HepG2 (cell line): ENCODE data around the gene SYPL1. TPM values are rescaled to one million over a fixed set of nuclear protein-coding genes. Genes with fewer than 3 reads are reported as not detected.

ENCODE experiments used
- ATAC-seq: fragments of 200-7000 bp; cut with Tn5 transposase; 3 replicates; pipeline ENCODE4 v1.9.1; 2020; ENCODE audit warnings: mild to moderate bottlenecking, moderate library complexity
- BruUV-seq: library from RNA; stranded (reverse); fragments of 400-500 nt; replicated peaks from 2 replicates; lab custom pipeline; 2021; lab: Mats Ljungman, UMichigan
- CTCF ChIA-PET: fragments of 300-600 bp; formaldehyde crosslinking; extraction: SDS; loops from one replicate; lab custom pipeline; 2021; ENCODE audit warnings: low total read pairs, inconsistent platforms, low intra/inter-chr PET ratio; lab: Yijun Ruan, JAX
- POLR2A ChIA-PET: fragments of 350-600 bp; sonication (Branson Sonifier 250); formaldehyde crosslinking; loops from one replicate; lab custom pipeline; 2020; ENCODE audit warnings: antibody characterized with exemption, inconsistent platforms; lab: Yijun Ruan, JAX
- DNase-seq: peaks from one replicate; pipeline ENCODE4 v3.0.0-alpha.2; 2015; ENCODE audit warnings: low spot score
- FAIRE-seq: peaks from 3 replicates; lab custom pipeline; 2011; peaks lifted over from hg19 to GRCh38; lab: Jason Lieb, UNC
- H2AFZ ChIP-seq: one replicate; pipeline ENCODE4 v1.6.1; 2011; ENCODE audit warnings: low read length, inconsistent platforms
- H3K27ac ChIP-seq: fragments of 300-600 bp; 3 replicates; pipeline ENCODE4 v1.8.0; 2011; ENCODE audit warnings: mixed run types, mild to moderate bottlenecking, mixed read lengths, low read length, inconsistent platforms; ENCODE audit not compliant: insufficient read depth; ENCODE audit errors: extremely low read length
- H3K27me3 ChIP-seq, 2 experiments: fragments of 200-600 bp in 1 of 2; 2 replicates in 1 of 2; 3 replicates in 1 of 2; pipeline versions ENCODE4 v1.6.0 to v1.8.0; 2011; ENCODE audit warnings: low read length in 2 of 2, mild to moderate bottlenecking in 2 of 2, moderate library complexity in 2 of 2, inconsistent platforms in 1 of 2; ENCODE audit not compliant: insufficient read depth in 2 of 2, control insufficient read depth in 1 of 2
- H3K36me3 ChIP-seq, 2 experiments: fragments of 200-600 bp in 1 of 2; replicated peaks in 1 of 2; 2 replicates in 1 of 2; 3 replicates in 1 of 2; pipeline versions ENCODE4 v1.5.1 to v1.8.0; 2011; ENCODE audit warnings: low read length in 2 of 2, inconsistent platforms in 1 of 2; ENCODE audit not compliant: insufficient read depth in 2 of 2, control insufficient read depth in 1 of 2
- H3K4me1 ChIP-seq: 2 replicates; pipeline ENCODE4 v1.5.1; 2012; ENCODE audit warnings: low read length, inconsistent platforms; ENCODE audit not compliant: insufficient read depth
- H3K4me2 ChIP-seq: 2 replicates; pipeline ENCODE4 v1.6.0; 2011; ENCODE audit warnings: low read depth, low read length, inconsistent platforms
- H3K4me3 ChIP-seq, 3 experiments: fragments of 200-600 bp in 1 of 3; sonication (generic), shearing (Covaris generic) in 1 of 3; replicated peaks in 1 of 3; 2 replicates each; pipeline ENCODE4 v1.5.1; 2011 to 2016; ENCODE audit warnings: low read length in 3 of 3, inconsistent platforms in 2 of 3, low read depth in 2 of 3, mild to moderate bottlenecking in 2 of 3, control low read depth in 1 of 3, mixed read lengths in 1 of 3; ENCODE audit not compliant: insufficient read depth in 1 of 3
- H3K79me2 ChIP-seq: one replicate; pipeline ENCODE4 v1.6.1; 2011; ENCODE audit warnings: low read length, inconsistent platforms; ENCODE audit not compliant: insufficient read depth
- H3K9ac ChIP-seq: 2 replicates; pipeline ENCODE4 v1.6.0; 2011; ENCODE audit warnings: mild to moderate bottlenecking, low read depth, low read length, inconsistent platforms; ENCODE audit not compliant: insufficient read depth
- H3K9me3 ChIP-seq: 2 replicates; pipeline ENCODE4 v1.5.1; 2012; ENCODE audit warnings: mild to moderate bottlenecking, low read length
- H4K20me1 ChIP-seq: 2 replicates; pipeline ENCODE4 v1.6.0; 2011; ENCODE audit warnings: inconsistent platforms, mild to moderate bottlenecking, low read length, moderate library complexity; ENCODE audit not compliant: insufficient read depth
- ARNT2 ChIP-seq: sonication (generic); formaldehyde crosslinking; IDR thresholded peaks from 2 replicates; pipeline ENCODE4 v1.8.0; 2022; ENCODE audit warnings: mild to moderate bottlenecking, low read depth, missing genetic modification reagents, moderate library complexity
- FOXM1 ChIP-seq: sonication (generic); formaldehyde crosslinking; IDR thresholded peaks from 2 replicates; pipeline ENCODE4 v1.5.0; 2020; ENCODE audit warnings: missing genetic modification reagents
- NFE2 ChIP-seq: sonication (generic); formaldehyde crosslinking; IDR thresholded peaks from 2 replicates; pipeline ENCODE4 v1.4.0; 2020; ENCODE audit warnings: missing genetic modification reagents
- RCOR2 ChIP-seq: IDR thresholded peaks from 2 replicates; pipeline ENCODE4 v1.6.1; 2016; ENCODE audit warnings: missing biosample characterization, missing genetic modification reagents
- TCF12 ChIP-seq, 2 experiments: fragments of 450-650 bp in 1 of 2; sonication (generic) in 1 of 2; formaldehyde crosslinking in 1 of 2; IDR thresholded peaks; 2 replicates each; pipeline versions ENCODE4 v1.6.1 to v1.8.0; 2017 to 2022; ENCODE audit warnings: antibody characterized with exemption in 1 of 2, mild to moderate bottlenecking in 1 of 2, missing genetic modification reagents in 1 of 2, moderate library complexity in 1 of 2
- ZNF335 ChIP-seq: sonication (generic); formaldehyde crosslinking; IDR thresholded peaks from 2 replicates; pipeline ENCODE4 v1.4.0; 2020; ENCODE audit warnings: missing genetic modification reagents
- ZNF737 ChIP-seq: sonication (generic); formaldehyde crosslinking; IDR thresholded peaks from 2 replicates; pipeline ENCODE4 v1.5.0; 2020; ENCODE audit warnings: missing genetic modification reagents, mild to moderate bottlenecking, borderline replicate concordance
- ZNF784 ChIP-seq: sonication (generic); formaldehyde crosslinking; IDR thresholded peaks from 2 replicates; pipeline ENCODE4 v1.5.1; 2020; ENCODE audit warnings: missing genetic modification reagents, mild to moderate bottlenecking, borderline replicate concordance
- WGBS: methylation state at CpG from one replicate; pipeline ENCODE4 v1.1.6; 2017; ENCODE audit warnings: low lambda C conversion rate; 5-methylcytosine and 5-hydroxymethylcytosine counted together
- in situ Hi-C: cut with HindIII; loops from 2 replicates; pipeline ENCODE4 v1.10.0; 2017; ENCODE audit warnings: low pct_unique_long_range_greater_than_20kb; ENCODE audit not compliant: extremely low pct_ligation_motif_present
- intact Hi-C: fragments of 100-400 bp; cut with micrococcal nuclease; formaldehyde crosslinking; loops from one replicate; pipeline ENCODE4 v1.10.0; 2022; ENCODE audit not compliant: unreplicated experiment
- polyA plus RNA-seq, 8 experiments: library from polyadenylated mRNA; depleted of rRNA in 3 of 8; stranded (reverse) in 7 of 8; unstranded in 1 of 8; fragments of >200 nt; fragmentation: Illumina TruSeq in 4 of 8; extraction: Trizol in 4 of 8; gene quantifications; 2 replicates each; pipeline versions ENCODE4 v1.2.1 to v1.2.3, GENCODE V29; 2011 to 2016; ENCODE audit warnings: low read depth in 4 of 8, missing spikeins in 1 of 8, mixed read lengths in 1 of 8; ENCODE audit not compliant: insufficient read depth in 1 of 8
- total RNA-seq, 5 experiments: library from RNA; depleted of rRNA; stranded (reverse); fragments of >200 nt; fragmentation: Illumina TruSeq; extraction: Trizol; gene quantifications; 2 replicates each; pipeline ENCODE4 v1.2.3, GENCODE V29; 2016; ENCODE audit warnings: low read depth in 1 of 5
- TF ChIP-seq, protein P1 (sequence below): sonication (generic); formaldehyde crosslinking; IDR thresholded peaks from 2 replicates; pipeline ENCODE4 v1.4.0; 2020; ENCODE audit warnings: missing genetic modification reagents
- TF ChIP-seq, protein P2 (sequence below): sonication (generic); formaldehyde crosslinking; IDR thresholded peaks from 2 replicates; pipeline ENCODE4 v1.8.0; 2022; ENCODE audit warnings: mild to moderate bottlenecking, missing genetic modification reagents, moderate library complexity

The SYPL1 gene
- total and polyA plus RNA-seq, 2 of the 13 experiments (the other 11 are each of a cell fraction or from before 2014, with no cell fraction given), result 27.5 to 40.2 TPM

- ChIA-PET POLR2A (no interaction called here), CTCF (no interaction called here)
- WGBS, result 87% methylated on average over 5 of the region's 5 CpGs
- no peak overlapping the region for H3K9ac ChIP-seq
- peaks cover 5 to 14% of the 10 kb centered on the region in 2 experiments; a peak in 2 of 5 replicates for H3K36me3 ChIP-seq
- H3K27ac ChIP-seq, result no peak overlapping the region
- intact Hi-C loops (no loop called here), in situ Hi-C loops (no loop called here)
- no peaks in the 10 kb centered on the region for H3K27me3 ChIP-seq
- H3K4me2 ChIP-seq, result no peak overlapping the region
- peaks cover 37% of the 10 kb centered on the region for H3K79me2 ChIP-seq
- FAIRE-seq (peak; percentile 78), ATAC-seq (no peak), DNase-seq (no peak)
- TF ChIP-seq FOXM1 (CRISPR knock-in tag), result no peak
- TF ChIP-seq RCOR2 (CRISPR knock-in tag), result no peak
- TF ChIP-seq ARNT2 (CRISPR knock-in tag), result no peak
- TF ChIP-seq ZNF784 (CRISPR knock-in tag), result no peak
- TF ChIP-seq ZNF737, result no peak
- TF ChIP-seq ZNF335 (CRISPR knock-in tag), result no peak
- TF ChIP-seq, protein P1, sequence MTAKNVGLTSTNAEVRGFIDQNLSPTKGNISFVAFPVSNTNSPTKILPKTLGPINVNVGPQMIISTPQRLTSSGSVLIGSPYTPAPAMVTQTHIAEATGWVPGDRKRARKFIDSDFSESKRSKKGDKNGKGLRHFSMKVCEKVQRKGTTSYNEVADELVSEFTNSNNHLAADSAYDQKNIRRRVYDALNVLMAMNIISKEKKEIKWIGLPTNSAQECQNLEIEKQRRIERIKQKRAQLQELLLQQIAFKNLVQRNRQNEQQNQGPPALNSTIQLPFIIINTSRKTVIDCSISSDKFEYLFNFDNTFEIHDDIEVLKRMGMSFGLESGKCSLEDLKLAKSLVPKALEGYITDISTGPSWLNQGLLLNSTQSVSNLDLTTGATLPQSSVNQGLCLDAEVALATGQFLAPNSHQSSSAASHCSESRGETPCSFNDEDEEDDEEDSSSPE, result no peak
- TF ChIP-seq, protein P2, sequence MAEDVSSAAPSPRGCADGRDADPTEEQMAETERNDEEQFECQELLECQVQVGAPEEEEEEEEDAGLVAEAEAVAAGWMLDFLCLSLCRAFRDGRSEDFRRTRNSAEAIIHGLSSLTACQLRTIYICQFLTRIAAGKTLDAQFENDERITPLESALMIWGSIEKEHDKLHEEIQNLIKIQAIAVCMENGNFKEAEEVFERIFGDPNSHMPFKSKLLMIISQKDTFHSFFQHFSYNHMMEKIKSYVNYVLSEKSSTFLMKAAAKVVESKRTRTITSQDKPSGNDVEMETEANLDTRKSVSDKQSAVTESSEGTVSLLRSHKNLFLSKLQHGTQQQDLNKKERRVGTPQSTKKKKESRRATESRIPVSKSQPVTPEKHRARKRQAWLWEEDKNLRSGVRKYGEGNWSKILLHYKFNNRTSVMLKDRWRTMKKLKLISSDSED (CRISPR knock-in tag), result no peak
- TF ChIP-seq TCF12 (IDR thresholded peaks at IDR 0.05), result no peak
- no peak for TF ChIP-seq TCF12 (CRISPR knock-in tag; IDR thresholded peaks at IDR 0.05)
- no peak for TF ChIP-seq NFE2
- H3K9me3 ChIP-seq, result no peaks in the 10 kb centered on the region
- H3K4me3 ChIP-seq, result no peak overlapping the region
- no TSS peak for BruUV-seq
- peaks cover 15% of the 10 kb centered on the region for H4K20me1 ChIP-seq
- H2AFZ ChIP-seq, result no peak overlapping the region
- H3K4me1 ChIP-seq, result peaks cover 11% of the 10 kb centered on the region
Measured at GRCh38 chr7:106100863-106101629, 11.1 kb downstream of the SYPL1 start.
